HEK293 (cell line): Measurements from ENCODE around the gene SELENOO.

Experiments used
- ATF2 ChIP-seq: fragments of 450-650 bp; formaldehyde crosslinking; IDR thresholded peaks from 2 replicates; pipeline ENCODE4 v1.5.1; 2016; ENCODE audit warnings: missing biosample characterization, missing genetic modification characterization, low read depth
- FEZF1 ChIP-seq: fragments of 450-650 bp; formaldehyde crosslinking; IDR thresholded peaks from 2 replicates; pipeline ENCODE4 v1.5.1; 2016; ENCODE audit warnings: missing biosample characterization, missing genetic modification characterization
- HOXD13 ChIP-seq: sonication (generic); formaldehyde crosslinking; IDR thresholded peaks from 2 replicates; pipeline ENCODE4 v1.8.0; 2022; ENCODE audit warnings: missing genetic modification reagents, borderline replicate concordance
- KLF1 ChIP-seq: fragments of 450-650 bp; formaldehyde crosslinking; IDR thresholded peaks from 2 replicates; pipeline ENCODE4 v1.5.1; 2016; ENCODE audit warnings: missing biosample characterization, missing genetic modification characterization
- KLF8 ChIP-seq: fragments of 450-650 bp; formaldehyde crosslinking; IDR thresholded peaks from 2 replicates; pipeline ENCODE4 v1.5.1; 2016; ENCODE audit warnings: missing biosample characterization, missing genetic modification characterization
- PBX3 ChIP-seq: sonication (generic); formaldehyde crosslinking; IDR thresholded peaks from 2 replicates; pipeline ENCODE4 v1.8.1; 2022; ENCODE audit warnings: mild to moderate bottlenecking, moderate library complexity, missing genetic modification reagents
- SP3 ChIP-seq: fragments of 450-650 bp; formaldehyde crosslinking; IDR thresholded peaks from 2 replicates; pipeline ENCODE4 v1.5.1; 2016; ENCODE audit warnings: missing biosample characterization, missing genetic modification characterization
- TCF7L2 ChIP-seq: IDR thresholded peaks from 2 replicates; pipeline ENCODE4 v1.6.1; 2011; ENCODE audit warnings: low read depth, mild to moderate bottlenecking, inconsistent platforms, low read length, moderate library complexity, borderline replicate concordance
- ZNF132 ChIP-seq: fragments of 450-650 bp; formaldehyde crosslinking; IDR thresholded peaks from 2 replicates; pipeline ENCODE4 v1.5.1; 2017; ENCODE audit warnings: missing biosample characterization, missing genetic modification characterization, borderline replicate concordance
- ZNF16 ChIP-seq: fragments of 450-650 bp; formaldehyde crosslinking; IDR thresholded peaks from 2 replicates; pipeline ENCODE4 v1.5.1; 2016; ENCODE audit warnings: low read depth, missing biosample characterization, missing genetic modification characterization
- ZNF175 ChIP-seq: fragments of 450-650 bp; formaldehyde crosslinking; IDR thresholded peaks from 2 replicates; pipeline ENCODE4 v1.5.1; 2016; ENCODE audit warnings: missing biosample characterization, missing genetic modification characterization
- ZNF23 ChIP-seq: fragments of 450-650 bp; formaldehyde crosslinking; IDR thresholded peaks from 2 replicates; pipeline ENCODE4 v1.5.1; 2016; ENCODE audit warnings: missing biosample characterization, missing genetic modification characterization, borderline replicate concordance
- ZNF324 ChIP-seq: fragments of 450-650 bp; formaldehyde crosslinking; IDR thresholded peaks from 2 replicates; pipeline ENCODE4 v1.5.1; 2016; ENCODE audit warnings: missing biosample characterization, missing genetic modification characterization
- ZNF530 ChIP-seq: fragments of 450-650 bp; formaldehyde crosslinking; IDR thresholded peaks from 2 replicates; pipeline ENCODE4 v1.5.1; 2016; ENCODE audit warnings: low read depth, missing biosample characterization, missing genetic modification characterization
- ZNF555 ChIP-seq: fragments of 450-650 bp; formaldehyde crosslinking; conservative IDR thresholded peaks from 2 replicates; pipeline ENCODE4 v1.5.1; 2017; ENCODE audit warnings: missing biosample characterization, mild to moderate bottlenecking, missing genetic modification characterization, inconsistent platforms
- ZNF571 ChIP-seq: fragments of 450-650 bp; formaldehyde crosslinking; IDR thresholded peaks from 2 replicates; pipeline ENCODE4 v1.5.0; 2017; ENCODE audit warnings: missing biosample characterization, missing genetic modification characterization
- ZNF629 ChIP-seq: fragments of 450-650 bp; formaldehyde crosslinking; IDR thresholded peaks from 2 replicates; pipeline ENCODE4 v1.5.1; 2017; ENCODE audit warnings: missing biosample characterization, missing genetic modification characterization
- ZNF660 ChIP-seq: fragments of 450-650 bp; IDR thresholded peaks from 2 replicates; pipeline ENCODE4 v1.5.1; 2018; ENCODE audit warnings: missing biosample characterization, mild to moderate bottlenecking, missing genetic modification characterization
- ZNF664 ChIP-seq: fragments of 450-650 bp; formaldehyde crosslinking; IDR thresholded peaks from 2 replicates; pipeline ENCODE4 v1.5.1; 2016; ENCODE audit warnings: missing biosample characterization, missing genetic modification characterization
- ZNF670 ChIP-seq: fragments of 450-650 bp; formaldehyde crosslinking; IDR thresholded peaks from 2 replicates; pipeline ENCODE4 v1.5.1; 2016; ENCODE audit warnings: missing biosample characterization, missing genetic modification characterization, low read depth
- ZNF692 ChIP-seq: fragments of 450-650 bp; formaldehyde crosslinking; IDR thresholded peaks from 2 replicates; pipeline ENCODE4 v1.5.1; 2016; ENCODE audit warnings: missing biosample characterization, missing genetic modification characterization
- ZNF768 ChIP-seq: fragments of 450-650 bp; formaldehyde crosslinking; IDR thresholded peaks from 2 replicates; pipeline ENCODE4 v1.5.1; 2018; ENCODE audit warnings: missing biosample characterization, mild to moderate bottlenecking, missing genetic modification characterization
- ZNF785 ChIP-seq: fragments of 450-650 bp; formaldehyde crosslinking; IDR thresholded peaks from 2 replicates; pipeline ENCODE4 v1.5.1; 2016; ENCODE audit warnings: missing biosample characterization, missing genetic modification characterization
- ZSCAN23 ChIP-seq: fragments of 450-650 bp; formaldehyde crosslinking; IDR thresholded peaks from 2 replicates; pipeline ENCODE4 v1.5.1; 2016; ENCODE audit warnings: missing biosample characterization, missing genetic modification characterization
- ZSCAN30 ChIP-seq: fragments of 450-650 bp; IDR thresholded peaks from 2 replicates; pipeline ENCODE4 v1.5.1; 2018; ENCODE audit warnings: missing biosample characterization, mild to moderate bottlenecking, missing genetic modification characterization, moderate library complexity
- TF ChIP-seq, protein P1 (sequence below): fragments of 450-650 bp; formaldehyde crosslinking; IDR thresholded peaks from 2 replicates; pipeline ENCODE4 v1.5.1; 2016; ENCODE audit warnings: missing biosample characterization, missing genetic modification characterization
- TF ChIP-seq, protein P2 (sequence below): fragments of 450-650 bp; formaldehyde crosslinking; IDR thresholded peaks from 2 replicates; pipeline ENCODE4 v1.5.1; 2016; ENCODE audit warnings: missing biosample characterization, missing genetic modification characterization, borderline replicate concordance

SELENOO gene

GRCh38 chr22:50185375-50186087, 15.3 kb upstream of the SELENOO start, which contains the start of gene TRABD (continued):
- TF ChIP-seq ZNF768 (tag by site-specific recombination) (peak; percentile 42; the same call in 1 of the 2 replicates), FEZF1 (no peak), ZNF16 (tag by site-specific recombination) (no peak), ZNF555 (no peak), ZNF530 (tag by site-specific recombination) (no peak), ZNF664 (tag by site-specific recombination) (no peak), ZNF670 (tag by site-specific recombination) (no peak), ZNF23 (tag by site-specific recombination) (no peak), ZNF132 (tag by site-specific recombination) (no peak), ZNF785 (tag by site-specific recombination) (peak; percentile 73; the same call in 1 of the 2 replicates), ZNF571 (tag by site-specific recombination) (no peak), KLF1 (tag by site-specific recombination) (peak; percentile 54; the same call in 1 of the 2 replicates), PBX3 (CRISPR knock-in tag) (0 out of 2 replicates have a peak, but pooled peaks have one; percentile 17), ZNF324 (tag by site-specific recombination) (no peak), HOXD13 (CRISPR knock-in tag) (no peak), ATF2 (tag by site-specific recombination) (no peak), ZSCAN30 (peak; percentile 70; the same call in 1 of the 2 replicates), ZNF660 (tag by site-specific recombination) (no peak), SP3 (peak; percentile 38), TCF7L2 (no peak), ZNF175 (no peak), ZSCAN23 (tag by site-specific recombination) (no peak), ZNF629 (0 out of 2 replicates have a peak, but pooled peaks have one; percentile 15), ZNF692 (tag by site-specific recombination) (0 out of 2 replicates have a peak, but pooled peaks have one; percentile 23), KLF8 (peak; percentile 82)
- TF ChIP-seq, protein P1, sequence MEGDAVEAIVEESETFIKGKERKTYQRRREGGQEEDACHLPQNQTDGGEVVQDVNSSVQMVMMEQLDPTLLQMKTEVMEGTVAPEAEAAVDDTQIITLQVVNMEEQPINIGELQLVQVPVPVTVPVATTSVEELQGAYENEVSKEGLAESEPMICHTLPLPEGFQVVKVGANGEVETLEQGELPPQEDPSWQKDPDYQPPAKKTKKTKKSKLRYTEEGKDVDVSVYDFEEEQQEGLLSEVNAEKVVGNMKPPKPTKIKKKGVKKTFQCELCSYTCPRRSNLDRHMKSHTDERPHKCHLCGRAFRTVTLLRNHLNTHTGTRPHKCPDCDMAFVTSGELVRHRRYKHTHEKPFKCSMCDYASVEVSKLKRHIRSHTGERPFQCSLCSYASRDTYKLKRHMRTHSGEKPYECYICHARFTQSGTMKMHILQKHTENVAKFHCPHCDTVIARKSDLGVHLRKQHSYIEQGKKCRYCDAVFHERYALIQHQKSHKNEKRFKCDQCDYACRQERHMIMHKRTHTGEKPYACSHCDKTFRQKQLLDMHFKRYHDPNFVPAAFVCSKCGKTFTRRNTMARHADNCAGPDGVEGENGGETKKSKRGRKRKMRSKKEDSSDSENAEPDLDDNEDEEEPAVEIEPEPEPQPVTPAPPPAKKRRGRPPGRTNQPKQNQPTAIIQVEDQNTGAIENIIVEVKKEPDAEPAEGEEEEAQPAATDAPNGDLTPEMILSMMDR (tag by site-specific recombination) = no peak
- TF ChIP-seq, protein P2, sequence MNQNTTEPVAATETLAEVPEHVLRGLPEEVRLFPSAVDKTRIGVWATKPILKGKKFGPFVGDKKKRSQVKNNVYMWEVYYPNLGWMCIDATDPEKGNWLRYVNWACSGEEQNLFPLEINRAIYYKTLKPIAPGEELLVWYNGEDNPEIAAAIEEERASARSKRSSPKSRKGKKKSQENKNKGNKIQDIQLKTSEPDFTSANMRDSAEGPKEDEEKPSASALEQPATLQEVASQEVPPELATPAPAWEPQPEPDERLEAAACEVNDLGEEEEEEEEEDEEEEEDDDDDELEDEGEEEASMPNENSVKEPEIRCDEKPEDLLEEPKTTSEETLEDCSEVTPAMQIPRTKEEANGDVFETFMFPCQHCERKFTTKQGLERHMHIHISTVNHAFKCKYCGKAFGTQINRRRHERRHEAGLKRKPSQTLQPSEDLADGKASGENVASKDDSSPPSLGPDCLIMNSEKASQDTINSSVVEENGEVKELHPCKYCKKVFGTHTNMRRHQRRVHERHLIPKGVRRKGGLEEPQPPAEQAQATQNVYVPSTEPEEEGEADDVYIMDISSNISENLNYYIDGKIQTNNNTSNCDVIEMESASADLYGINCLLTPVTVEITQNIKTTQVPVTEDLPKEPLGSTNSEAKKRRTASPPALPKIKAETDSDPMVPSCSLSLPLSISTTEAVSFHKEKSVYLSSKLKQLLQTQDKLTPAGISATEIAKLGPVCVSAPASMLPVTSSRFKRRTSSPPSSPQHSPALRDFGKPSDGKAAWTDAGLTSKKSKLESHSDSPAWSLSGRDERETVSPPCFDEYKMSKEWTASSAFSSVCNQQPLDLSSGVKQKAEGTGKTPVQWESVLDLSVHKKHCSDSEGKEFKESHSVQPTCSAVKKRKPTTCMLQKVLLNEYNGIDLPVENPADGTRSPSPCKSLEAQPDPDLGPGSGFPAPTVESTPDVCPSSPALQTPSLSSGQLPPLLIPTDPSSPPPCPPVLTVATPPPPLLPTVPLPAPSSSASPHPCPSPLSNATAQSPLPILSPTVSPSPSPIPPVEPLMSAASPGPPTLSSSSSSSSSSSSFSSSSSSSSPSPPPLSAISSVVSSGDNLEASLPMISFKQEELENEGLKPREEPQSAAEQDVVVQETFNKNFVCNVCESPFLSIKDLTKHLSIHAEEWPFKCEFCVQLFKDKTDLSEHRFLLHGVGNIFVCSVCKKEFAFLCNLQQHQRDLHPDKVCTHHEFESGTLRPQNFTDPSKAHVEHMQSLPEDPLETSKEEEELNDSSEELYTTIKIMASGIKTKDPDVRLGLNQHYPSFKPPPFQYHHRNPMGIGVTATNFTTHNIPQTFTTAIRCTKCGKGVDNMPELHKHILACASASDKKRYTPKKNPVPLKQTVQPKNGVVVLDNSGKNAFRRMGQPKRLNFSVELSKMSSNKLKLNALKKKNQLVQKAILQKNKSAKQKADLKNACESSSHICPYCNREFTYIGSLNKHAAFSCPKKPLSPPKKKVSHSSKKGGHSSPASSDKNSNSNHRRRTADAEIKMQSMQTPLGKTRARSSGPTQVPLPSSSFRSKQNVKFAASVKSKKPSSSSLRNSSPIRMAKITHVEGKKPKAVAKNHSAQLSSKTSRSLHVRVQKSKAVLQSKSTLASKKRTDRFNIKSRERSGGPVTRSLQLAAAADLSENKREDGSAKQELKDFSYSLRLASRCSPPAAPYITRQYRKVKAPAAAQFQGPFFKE (tag by site-specific recombination) = no peak
